ENCODE data around the gene MAP7D1. TPM values are rescaled to one million over a fixed set of nuclear protein-coding genes. Genes with fewer than 3 reads are reported as not detected.

The MAP7D1 gene
- total and polyA plus RNA-seq, 2 of the 13 experiments (the other 11 are each of a cell fraction or from before 2014, with no cell fraction given) = 5.6 to 7.2 TPM

- TF ChIP-seq, protein P1, sequence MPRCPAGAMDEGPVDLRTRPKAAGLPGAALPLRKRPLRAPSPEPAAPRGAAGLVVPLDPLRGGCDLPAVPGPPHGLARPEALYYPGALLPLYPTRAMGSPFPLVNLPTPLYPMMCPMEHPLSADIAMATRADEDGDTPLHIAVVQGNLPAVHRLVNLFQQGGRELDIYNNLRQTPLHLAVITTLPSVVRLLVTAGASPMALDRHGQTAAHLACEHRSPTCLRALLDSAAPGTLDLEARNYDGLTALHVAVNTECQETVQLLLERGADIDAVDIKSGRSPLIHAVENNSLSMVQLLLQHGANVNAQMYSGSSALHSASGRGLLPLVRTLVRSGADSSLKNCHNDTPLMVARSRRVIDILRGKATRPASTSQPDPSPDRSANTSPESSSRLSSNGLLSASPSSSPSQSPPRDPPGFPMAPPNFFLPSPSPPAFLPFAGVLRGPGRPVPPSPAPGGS (CRISPR knock-in tag; IDR thresholded peaks at IDR 0.05) = no peak
- TF ChIP-seq KDM2A (CRISPR knock-in tag; IDR thresholded peaks at IDR 0.05; ENCODE audit: borderline replicate concordance, low read depth) (peak; percentile 34; the same call in 1 of the 2 replicates), ZZZ3 (CRISPR knock-in tag; IDR thresholded peaks at IDR 0.05; ENCODE audit: borderline replicate concordance) (no peak), XRCC5 (optimal IDR thresholded peaks at IDR 0.05; ENCODE audit: low read length) (peak; percentile 38), ZFX (CRISPR knock-in tag; IDR thresholded peaks at IDR 0.05; ENCODE audit: low read depth) (no peak), NR1H2 (CRISPR knock-in tag; IDR thresholded peaks at IDR 0.05; ENCODE audit: borderline replicate concordance, low read depth) (no peak), SIX4 (CRISPR knock-in tag; IDR thresholded peaks at IDR 0.05) (no peak), SMC3 (IDR thresholded peaks at IDR 0.05; ENCODE audit: low read length) (peak; percentile 93), ZMYM3 (CRISPR knock-in tag; IDR thresholded peaks at IDR 0.05) (no peak), ZNF513 (CRISPR knock-in tag; conservative IDR thresholded peaks at IDR 0.05) (no peak), REPIN1 (CRISPR knock-in tag; IDR thresholded peaks at IDR 0.05; ENCODE audit: borderline replicate concordance, low read depth) (no peak), MEF2D (CRISPR knock-in tag; IDR thresholded peaks at IDR 0.05) (peak; percentile 23; the same call in 1 of the 2 replicates), ZNF180 (CRISPR knock-in tag; IDR thresholded peaks at IDR 0.05; ENCODE audit: borderline replicate concordance, low read depth) (no peak), GATAD1 (CRISPR knock-in tag; IDR thresholded peaks at IDR 0.05) (no peak), NFKBIZ (CRISPR knock-in tag; IDR thresholded peaks at IDR 0.05) (no peak), MATR3 (CRISPR knock-in tag; IDR thresholded peaks at IDR 0.05) (no peak), HNRNPLL (IDR thresholded peaks at IDR 0.05; ENCODE audit: low read depth, low read length, poor library complexity, severe bottlenecking) (no peak), ZNF781 (CRISPR knock-in tag; IDR thresholded peaks at IDR 0.05; ENCODE audit: borderline replicate concordance, not compliant biosample characterization) (peak; percentile 22), JUND (CRISPR knock-in tag; IDR thresholded peaks at IDR 0.05) (no peak), NR2C2 (CRISPR knock-in tag; IDR thresholded peaks at IDR 0.05; ENCODE audit: borderline replicate concordance) (no peak), CTCF (CRISPR knock-in tag; IDR thresholded peaks at IDR 0.05) (peak; percentile 89)
- TF ChIP-seq, protein P2, sequence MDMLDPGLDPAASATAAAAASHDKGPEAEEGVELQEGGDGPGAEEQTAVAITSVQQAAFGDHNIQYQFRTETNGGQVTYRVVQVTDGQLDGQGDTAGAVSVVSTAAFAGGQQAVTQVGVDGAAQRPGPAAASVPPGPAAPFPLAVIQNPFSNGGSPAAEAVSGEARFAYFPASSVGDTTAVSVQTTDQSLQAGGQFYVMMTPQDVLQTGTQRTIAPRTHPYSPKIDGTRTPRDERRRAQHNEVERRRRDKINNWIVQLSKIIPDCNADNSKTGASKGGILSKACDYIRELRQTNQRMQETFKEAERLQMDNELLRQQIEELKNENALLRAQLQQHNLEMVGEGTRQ (IDR thresholded peaks at IDR 0.05; ENCODE audit: low read depth, low read length) = no peak
- TF ChIP-seq, protein P2 (CRISPR knock-in tag; IDR thresholded peaks at IDR 0.05; ENCODE audit: borderline replicate concordance) = no peak
Observed at GRCh38 chr1:36134505-36135329, 21.2 kb upstream of the MAP7D1 start (continued).
